Panc1 (cell line): ENCODE results near the gene CENPU.

Source experiments
- POLR2AphosphoS5 ChIP-seq: IDR thresholded peaks from 2 replicates; pipeline ENCODE4 v1.6.1; 2012; ENCODE audit warnings: mild to moderate bottlenecking, low read depth, low read length, moderate library complexity
- SIN3A ChIP-seq: IDR thresholded peaks from 2 replicates; pipeline ENCODE4 v1.6.1; 2012; ENCODE audit warnings: low read depth, mild to moderate bottlenecking, low read length, moderate library complexity, borderline replicate concordance; ENCODE audit not compliant: insufficient read depth
- TCF7L2 ChIP-seq: IDR thresholded peaks from 2 replicates; pipeline ENCODE4 v1.6.1; 2011; ENCODE audit warnings: mild to moderate bottlenecking, low read depth, low read length, inconsistent platforms
- TF ChIP-seq, protein P1 (sequence below): fragments of 450-650 bp; IDR thresholded peaks from 2 replicates; pipeline ENCODE4 v1.5.1; 2017; ENCODE audit warnings: mild to moderate bottlenecking
- TF ChIP-seq, protein P2 (sequence below), 2 experiments: IDR thresholded peaks; 2 replicates each; pipeline ENCODE4 v1.6.1; 2011 to 2012; ENCODE audit warnings: low read depth in 2 of 2, control low read depth in 1 of 2, low read length in 1 of 2, mild to moderate bottlenecking in 1 of 2, moderate library complexity in 1 of 2; ENCODE audit not compliant: insufficient read depth in 1 of 2

DNA sequence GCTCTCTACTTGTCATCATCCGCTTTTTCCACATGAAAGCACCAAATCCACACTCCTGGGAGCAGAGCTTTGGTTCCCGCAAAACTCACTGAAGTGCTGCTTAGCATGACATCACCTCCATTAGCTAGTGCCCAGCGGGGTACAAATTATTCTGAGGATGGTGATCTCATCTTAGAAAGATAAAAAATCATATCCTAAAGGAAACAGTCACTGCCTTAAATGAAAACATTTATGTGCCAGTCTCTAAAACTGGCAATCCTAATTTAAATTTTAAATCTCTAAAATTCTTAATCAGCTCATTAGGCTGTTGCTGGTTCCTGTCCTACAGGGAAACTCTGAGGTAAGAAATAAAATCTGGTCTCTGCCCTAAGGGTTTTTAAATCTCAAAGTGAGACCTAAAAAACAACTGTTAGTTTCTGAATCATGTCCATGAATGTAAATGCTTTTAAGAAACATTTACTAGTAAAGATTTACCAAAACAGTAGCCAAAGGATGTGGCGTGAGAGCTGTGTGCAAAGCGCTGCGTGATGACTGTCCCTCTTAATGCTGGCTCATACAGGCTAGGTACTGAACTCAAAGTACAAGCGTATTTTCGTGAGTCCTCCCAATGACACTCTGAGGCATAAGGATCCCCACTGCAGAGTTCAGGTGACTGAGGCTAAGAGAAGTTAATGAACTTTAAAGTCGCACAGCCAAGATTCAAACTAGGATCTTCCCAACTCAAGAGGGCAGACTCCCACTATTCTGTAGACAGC is 89.2 kb downstream of the CENPU start:
- TF ChIP-seq POLR2AphosphoS5 (no peak), TCF7L2 (no peak), SIN3A (no peak)
- TF ChIP-seq, protein P1, sequence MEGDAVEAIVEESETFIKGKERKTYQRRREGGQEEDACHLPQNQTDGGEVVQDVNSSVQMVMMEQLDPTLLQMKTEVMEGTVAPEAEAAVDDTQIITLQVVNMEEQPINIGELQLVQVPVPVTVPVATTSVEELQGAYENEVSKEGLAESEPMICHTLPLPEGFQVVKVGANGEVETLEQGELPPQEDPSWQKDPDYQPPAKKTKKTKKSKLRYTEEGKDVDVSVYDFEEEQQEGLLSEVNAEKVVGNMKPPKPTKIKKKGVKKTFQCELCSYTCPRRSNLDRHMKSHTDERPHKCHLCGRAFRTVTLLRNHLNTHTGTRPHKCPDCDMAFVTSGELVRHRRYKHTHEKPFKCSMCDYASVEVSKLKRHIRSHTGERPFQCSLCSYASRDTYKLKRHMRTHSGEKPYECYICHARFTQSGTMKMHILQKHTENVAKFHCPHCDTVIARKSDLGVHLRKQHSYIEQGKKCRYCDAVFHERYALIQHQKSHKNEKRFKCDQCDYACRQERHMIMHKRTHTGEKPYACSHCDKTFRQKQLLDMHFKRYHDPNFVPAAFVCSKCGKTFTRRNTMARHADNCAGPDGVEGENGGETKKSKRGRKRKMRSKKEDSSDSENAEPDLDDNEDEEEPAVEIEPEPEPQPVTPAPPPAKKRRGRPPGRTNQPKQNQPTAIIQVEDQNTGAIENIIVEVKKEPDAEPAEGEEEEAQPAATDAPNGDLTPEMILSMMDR, result no peak
- TF ChIP-seq, protein P2, sequence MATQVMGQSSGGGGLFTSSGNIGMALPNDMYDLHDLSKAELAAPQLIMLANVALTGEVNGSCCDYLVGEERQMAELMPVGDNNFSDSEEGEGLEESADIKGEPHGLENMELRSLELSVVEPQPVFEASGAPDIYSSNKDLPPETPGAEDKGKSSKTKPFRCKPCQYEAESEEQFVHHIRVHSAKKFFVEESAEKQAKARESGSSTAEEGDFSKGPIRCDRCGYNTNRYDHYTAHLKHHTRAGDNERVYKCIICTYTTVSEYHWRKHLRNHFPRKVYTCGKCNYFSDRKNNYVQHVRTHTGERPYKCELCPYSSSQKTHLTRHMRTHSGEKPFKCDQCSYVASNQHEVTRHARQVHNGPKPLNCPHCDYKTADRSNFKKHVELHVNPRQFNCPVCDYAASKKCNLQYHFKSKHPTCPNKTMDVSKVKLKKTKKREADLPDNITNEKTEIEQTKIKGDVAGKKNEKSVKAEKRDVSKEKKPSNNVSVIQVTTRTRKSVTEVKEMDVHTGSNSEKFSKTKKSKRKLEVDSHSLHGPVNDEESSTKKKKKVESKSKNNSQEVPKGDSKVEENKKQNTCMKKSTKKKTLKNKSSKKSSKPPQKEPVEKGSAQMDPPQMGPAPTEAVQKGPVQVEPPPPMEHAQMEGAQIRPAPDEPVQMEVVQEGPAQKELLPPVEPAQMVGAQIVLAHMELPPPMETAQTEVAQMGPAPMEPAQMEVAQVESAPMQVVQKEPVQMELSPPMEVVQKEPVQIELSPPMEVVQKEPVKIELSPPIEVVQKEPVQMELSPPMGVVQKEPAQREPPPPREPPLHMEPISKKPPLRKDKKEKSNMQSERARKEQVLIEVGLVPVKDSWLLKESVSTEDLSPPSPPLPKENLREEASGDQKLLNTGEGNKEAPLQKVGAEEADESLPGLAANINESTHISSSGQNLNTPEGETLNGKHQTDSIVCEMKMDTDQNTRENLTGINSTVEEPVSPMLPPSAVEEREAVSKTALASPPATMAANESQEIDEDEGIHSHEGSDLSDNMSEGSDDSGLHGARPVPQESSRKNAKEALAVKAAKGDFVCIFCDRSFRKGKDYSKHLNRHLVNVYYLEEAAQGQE (IDR thresholded peaks at IDR 0.05; ENCODE audit: insufficient read depth in 1 of 2, low read depth in 2 of 2, low read length in 1 of 2), result no peak
